ENCODE measurements around the gene RAP1GAP2. TPM values are rescaled to one million over a fixed set of nuclear protein-coding genes. Genes with fewer than 3 reads are reported as not detected.

Gene RAP1GAP2
- total and polyA plus RNA-seq, 2 of the 8 experiments (the other 6 are each of a cell fraction or from before 2014, with no cell fraction given) = 24.0 to 63.8 TPM

GRCh38 chr17:2959371-2960130, 163.3 kb downstream of the RAP1GAP2 start:
- no peak for DNase-seq (ENCODE audit: low read depth in 1 of 2, low spot score in 2 of 2)
- Histone ChIP-seq H3K36me3 (ENCODE audit: control insufficient read depth in 2 of 4, insufficient read depth in 4 of 4, low read length in 3 of 4) (no peaks in the 10 kb centered on the region), H4K5ac (ENCODE audit: insufficient read length, low read depth, low read length) (no peak overlapping the region), H3K27ac (ENCODE audit: low read depth, low read length) (no peak overlapping the region; the same call in 1 of the 2 replicates), H3K18ac (ENCODE audit: extremely low read depth, low read length) (0 out of 2 replicates have a peak overlapping the region, but pooled peaks have one; percentile 19), H3K79me2 (ENCODE audit: control insufficient read depth in 1 of 2, insufficient read depth in 2 of 2, low read length in 2 of 2) (peaks cover 0 to 20% of the 10 kb centered on the region in 2 experiments; a peak in 3 of 4 replicates), H2BK12ac (ENCODE audit: low read depth, low read length) (peak overlapping the region; percentile 39; the same call in 1 of the 2 replicates), H3K4ac (replicated peaks; ENCODE audit: insufficient read length, low read depth, low read length) (no peak overlapping the region), H2BK20ac (ENCODE audit: low read length) (0 out of 2 replicates have a peak overlapping the region, but pooled peaks have one; percentile 32), H4K20me1 (replicated peaks in 1 of 2; ENCODE audit: control insufficient read depth in 1 of 2, insufficient read depth in 2 of 2, low read length in 2 of 2) (peaks cover 5 to 8% of the 10 kb centered on the region in 2 experiments), H3K4me3 (ENCODE audit: extremely low read depth in 1 of 4, insufficient read depth in 2 of 4, low read depth in 3 of 4, low read length in 4 of 4) (no peak overlapping the region), H4K8ac (ENCODE audit: extremely low read depth, insufficient read depth, low read length) (no peak overlapping the region), H3K14ac (ENCODE audit: insufficient read length) (no peak overlapping the region), H3K23me2 (ENCODE audit: low read depth, low read length) (no peaks in the 10 kb centered on the region), H2BK5ac (ENCODE audit: low read depth, low read length) (0 out of 2 replicates have a peak overlapping the region, but pooled peaks have one; percentile 66), H2BK120ac (replicated peaks; ENCODE audit: low read depth, low read length) (no peak overlapping the region), H3K27me3 (replicated peaks in 1 of 4; ENCODE audit: control insufficient read depth in 3 of 4, extremely low read depth in 1 of 4, insufficient read depth in 3 of 4, low read length in 3 of 4) (no peaks in the 10 kb centered on the region), H3K9ac (replicated peaks in 1 of 4; ENCODE audit: extremely low read depth in 1 of 4, low read depth in 3 of 4, low read length in 3 of 4) (no peak overlapping the region; a peak in 1 of 7 replicates), H3K9me3 (ENCODE audit: insufficient read depth in 2 of 2, low read depth in 1 of 2, low read length in 1 of 2) (no peaks in the 10 kb centered on the region), H2AK5ac (ENCODE audit: low read depth, low read length) (no peak overlapping the region), H3K56ac (replicated peaks; ENCODE audit: insufficient read length, low read depth, low read length) (no peak overlapping the region), H3K79me1 (ENCODE audit: low read depth, low read length) (peaks cover 4% of the 10 kb centered on the region; the same call in 1 of the 2 replicates), H2BK15ac (ENCODE audit: low read length) (no peak overlapping the region), H3K4me1 (replicated peaks in 1 of 4; ENCODE audit: control insufficient read depth in 3 of 4, insufficient read depth in 4 of 4, low read length in 3 of 4) (peaks cover 2 to 32% (median 8%) of the 10 kb centered on the region in 4 experiments; a peak in 5 of 7 replicates), H2AFZ (ENCODE audit: low read length) (no peak overlapping the region), H3K23ac (ENCODE audit: insufficient read length) (no peak overlapping the region), H3K4me2 (ENCODE audit: insufficient read depth in 1 of 2, low read depth in 2 of 2, low read length in 2 of 2) (no peak overlapping the region), H4K91ac (replicated peaks; ENCODE audit: insufficient read length, low read length) (no peak overlapping the region)
- WGBS, 2 experiments (ENCODE audit: extremely low coverage in 1 of 2, insufficient coverage in 1 of 2, insufficient read length in 1 of 2, insufficient replicate concordance in 2 of 2, low coverage in 1 of 2, low lambda C conversion rate in 2 of 2, missing lambda C conversion rate in 1 of 2) = 91% methylated on average over 19 of the region's 19 CpGs; no CpG with 5 or more reads in 1 of the 2 experiments
- CTCF ChIA-PET (ENCODE audit: partially characterized antibody) = interaction anchor here (0.7 to 2.5 kb wide), 7 partner anchors 14 to 644 kb away, joined by 3 to 6 read pairs (median 3); no protein-coding TSS in a partner anchor
- FAIRE-seq = no peak
- POLR2A ChIA-PET (ENCODE audit: partially characterized antibody) = interaction anchor here (0.6 kb wide), 1 partner anchor 766 kb away, joined by 3 read pairs; no protein-coding TSS in a partner anchor
- TF ChIP-seq SIN3A (conservative IDR thresholded peaks at IDR 0.05 in 1 of 2, IDR thresholded peaks at IDR 0.05 in 1 of 2; ENCODE audit: low read depth in 1 of 2, low read length in 2 of 2) (no peak), ATF3 (IDR thresholded peaks at IDR 0.05; ENCODE audit: insufficient read depth, low read depth, low read length) (no peak), EGR1 (IDR thresholded peaks at IDR 0.05; ENCODE audit: borderline replicate concordance, low read depth, low read length) (no peak), CTCF (IDR thresholded peaks at IDR 0.05; ENCODE audit: control extremely low read depth in 1 of 3, insufficient read depth in 1 of 3, low read depth in 1 of 3, low read length in 3 of 3) (no peak), POLR2AphosphoS5 (IDR thresholded peaks at IDR 0.05; ENCODE audit: low read depth, low read length) (no peak), BRCA1 (IDR thresholded peaks at IDR 0.05; ENCODE audit: low read depth, low read length) (no peak), SAP30 (IDR thresholded peaks at IDR 0.05; ENCODE audit: insufficient read depth, insufficient replicate concordance, low read length) (no peak), SIRT6 (IDR thresholded peaks at IDR 0.05; ENCODE audit: low read length) (no peak)
